K562 (cell line): ENCODE results near the gene PBRM1. TPM values are rescaled to one million over a fixed set of nuclear protein-coding genes. Genes with fewer than 3 reads are reported as not detected.

Source experiments
- ATAC-seq: fragments of 200-7000 bp; cut with Tn5 transposase; 3 replicates; pipeline ENCODE4 v1.9.1; 2020; ENCODE audit warnings: moderate library complexity
- BruUV-seq: library from RNA; stranded (reverse); fragments of 400-500 nt; replicated peaks from 2 replicates; lab custom pipeline; 2021; lab: Mats Ljungman, UMichigan
- CTCF ChIA-PET: fragments of 300-600 bp; formaldehyde crosslinking; extraction: SDS; loops from one replicate; lab custom pipeline; 2021; ENCODE audit warnings: low intra/inter-chr PET ratio; lab: Yijun Ruan, JAX
- POLR2A ChIA-PET: fragments of 300-600, 350-650 bp; sonication (Branson Sonifier 250); formaldehyde crosslinking; extraction: SDS; loops from one replicate; lab custom pipeline; 2021; ENCODE audit warnings: antibody characterized with exemption, inconsistent platforms; lab: Yijun Ruan, JAX
- DNase-seq, 4 experiments: peaks; one replicate each; pipeline versions ENCODE4 v3.0.0 to v3.0.0-alpha.2; 2011 to 2018; ENCODE audit warnings: low spot score in 3 of 4, mixed read lengths in 3 of 4; ENCODE audit errors: extremely low read depth in 1 of 4
- FAIRE-seq: peaks from 2 replicates; lab custom pipeline; 2011; peaks lifted over from hg19 to GRCh38; lab: Jason Lieb, UNC
- H2AFZ ChIP-seq: 2 replicates; pipeline ENCODE4 v1.6.0; 2011; ENCODE audit warnings: low read depth, low read length, control low read depth, inconsistent platforms
- H3K27ac ChIP-seq: fragments of 200-600 bp; 3 replicates; pipeline ENCODE4 v1.8.0; 2011; ENCODE audit warnings: low read depth, mild to moderate bottlenecking, control low read depth, inconsistent platforms, low read length, moderate library complexity, mixed read lengths; ENCODE audit errors: extremely low read depth
- H3K27me3 ChIP-seq, 2 experiments: fragments of 300-600 bp in 1 of 2; 2 replicates in 1 of 2; 3 replicates in 1 of 2; pipeline versions ENCODE4 v1.6.0 to v1.8.0; 2011; ENCODE audit warnings: inconsistent platforms in 2 of 2, low read length in 2 of 2, mild to moderate bottlenecking in 1 of 2, mixed read lengths in 1 of 2, moderate library complexity in 1 of 2; ENCODE audit not compliant: control insufficient read depth in 2 of 2, insufficient read depth in 2 of 2
- H3K36me3 ChIP-seq: fragments of 300-600 bp; 3 replicates; pipeline ENCODE4 v1.8.0; 2011; ENCODE audit warnings: mild to moderate bottlenecking, low read length, inconsistent platforms; ENCODE audit not compliant: control insufficient read depth, insufficient read depth
- H3K4me1 ChIP-seq, 2 experiments: fragments of 200-600 bp in 1 of 2; replicated peaks in 1 of 2; 2 replicates in 1 of 2; 3 replicates in 1 of 2; pipeline versions ENCODE4 v1.5.1 to v1.8.0; 2011; ENCODE audit warnings: inconsistent platforms in 2 of 2, low read length in 2 of 2, mild to moderate bottlenecking in 1 of 2, mixed read lengths in 1 of 2, moderate library complexity in 1 of 2; ENCODE audit not compliant: control insufficient read depth in 2 of 2, insufficient read depth in 2 of 2
- H3K4me2 ChIP-seq: 2 replicates; pipeline ENCODE4 v1.6.1; 2011; ENCODE audit warnings: low read length, control low read depth, inconsistent platforms, mixed read lengths; ENCODE audit not compliant: insufficient read depth
- H3K4me3 ChIP-seq: fragments of 200-600 bp; sonication (generic), shearing (Covaris generic); 2 replicates; pipeline ENCODE4 v1.5.1; 2016; ENCODE audit warnings: control low read depth, inconsistent platforms
- H3K79me2 ChIP-seq: fragments of 200-600 bp; 3 replicates; pipeline ENCODE4 v1.8.0; 2011; ENCODE audit warnings: low read length, inconsistent platforms; ENCODE audit not compliant: control insufficient read depth, insufficient read depth
- H3K9ac ChIP-seq, 2 experiments: 2 replicates each; pipeline versions ENCODE4 v1.6.0 to v1.6.1; 2011; ENCODE audit warnings: low read depth in 2 of 2, low read length in 2 of 2, control low read depth in 1 of 2, inconsistent platforms in 1 of 2, mild to moderate bottlenecking in 1 of 2, mixed read lengths in 1 of 2; ENCODE audit not compliant: insufficient read depth in 1 of 2
- H3K9me1 ChIP-seq: one replicate; pipeline ENCODE4 v1.6.0; 2011; ENCODE audit warnings: inconsistent platforms, mild to moderate bottlenecking, low read length, moderate library complexity; ENCODE audit not compliant: control insufficient read depth, insufficient read depth
- H3K9me3 ChIP-seq: replicated peaks from 2 replicates; pipeline ENCODE4 v1.5.1; 2011; ENCODE audit warnings: low read depth, low read length, inconsistent platforms; ENCODE audit not compliant: control insufficient read depth, insufficient read depth
- H4K20me1 ChIP-seq: replicated peaks from 2 replicates; pipeline ENCODE4 v1.6.1; 2011; ENCODE audit warnings: low read length, inconsistent platforms, mixed read lengths; ENCODE audit not compliant: control insufficient read depth, insufficient read depth
- CREM ChIP-seq: IDR thresholded peaks from 2 replicates; pipeline ENCODE4 v1.6.1; 2014; ENCODE audit warnings: antibody characterized with exemption, low read depth
- MEIS2 ChIP-seq: fragments of 450-650 bp; IDR thresholded peaks from 2 replicates; pipeline ENCODE4 v1.6.1; 2014; ENCODE audit warnings: mild to moderate bottlenecking; ENCODE audit not compliant: partially characterized antibody
- RBFOX2 ChIP-seq: fragments of 200-400 bp; formaldehyde crosslinking; IDR thresholded peaks from 2 replicates; pipeline ENCODE4 v1.6.1; 2017; ENCODE audit warnings: low read depth, mild to moderate bottlenecking, low read length, moderate library complexity
- WGBS: fragments of 100-300 bp; shearing (Covaris generic); methylation state at CpG from one replicate; pipeline ENCODE4 v1.1.6; 2016; ENCODE audit warnings: low coverage, mixed read lengths; ENCODE audit not compliant: insufficient coverage; ENCODE audit errors: missing lambda C conversion rate; 5-methylcytosine and 5-hydroxymethylcytosine counted together
- in situ Hi-C: fragments of 300-500 bp; cut with MboI; formaldehyde crosslinking; loops from 4 replicates; pipeline ENCODE4 v1.15.0; 2018; ENCODE audit warnings: inconsistent platforms, mixed read lengths
- intact Hi-C: fragments of 100-400 bp; cut with micrococcal nuclease; formaldehyde crosslinking; loops from 2 replicates; pipeline ENCODE4 v1.14.2; 2022
- polyA plus RNA-seq, 8 experiments: library from polyadenylated mRNA; depleted of rRNA in 4 of 8; stranded (reverse) in 5 of 8; unstranded in 3 of 8; fragments of >200 nt; fragmentation: Nextera tagmentation in 2 of 8; fragmentation: Illumina TruSeq in 1 of 8; extraction: Ambion mirVana in 2 of 8; extraction: Trizol in 1 of 8; gene quantifications; 2 replicates each; pipeline versions ENCODE4 v1.2.1 to v1.2.3, GENCODE V29; 2011 to 2014; ENCODE audit warnings: inconsistent platforms in 1 of 8, missing spikeins in 1 of 8
- total RNA-seq, 7 experiments: library from RNA; depleted of rRNA in 6 of 7; stranded (reverse); fragments of >200 nt in 6 of 7; fragmentation: Illumina TruSeq in 2 of 7; extraction: Trizol in 2 of 7; gene quantifications; 2 replicates each; pipeline versions ENCODE4 v1.2.1 to v1.2.3, GENCODE V29; 2011 to 2021; ENCODE audit warnings: low replicate concordance in 1 of 7
- TF ChIP-seq, protein P1 (sequence below): fragments of 250-450 bp; sonication (Bioruptor Pico); IDR thresholded peaks from 2 replicates; pipeline ENCODE4 v1.5.0; 2022; ENCODE audit warnings: mild to moderate bottlenecking

Gene PBRM1
- total and polyA plus RNA-seq, 9 of the 15 experiments (the other 6 are each of a cell fraction or from before 2014, with no cell fraction given) = 3.9 to 31.8 (median 19.0) TPM

DNA sequence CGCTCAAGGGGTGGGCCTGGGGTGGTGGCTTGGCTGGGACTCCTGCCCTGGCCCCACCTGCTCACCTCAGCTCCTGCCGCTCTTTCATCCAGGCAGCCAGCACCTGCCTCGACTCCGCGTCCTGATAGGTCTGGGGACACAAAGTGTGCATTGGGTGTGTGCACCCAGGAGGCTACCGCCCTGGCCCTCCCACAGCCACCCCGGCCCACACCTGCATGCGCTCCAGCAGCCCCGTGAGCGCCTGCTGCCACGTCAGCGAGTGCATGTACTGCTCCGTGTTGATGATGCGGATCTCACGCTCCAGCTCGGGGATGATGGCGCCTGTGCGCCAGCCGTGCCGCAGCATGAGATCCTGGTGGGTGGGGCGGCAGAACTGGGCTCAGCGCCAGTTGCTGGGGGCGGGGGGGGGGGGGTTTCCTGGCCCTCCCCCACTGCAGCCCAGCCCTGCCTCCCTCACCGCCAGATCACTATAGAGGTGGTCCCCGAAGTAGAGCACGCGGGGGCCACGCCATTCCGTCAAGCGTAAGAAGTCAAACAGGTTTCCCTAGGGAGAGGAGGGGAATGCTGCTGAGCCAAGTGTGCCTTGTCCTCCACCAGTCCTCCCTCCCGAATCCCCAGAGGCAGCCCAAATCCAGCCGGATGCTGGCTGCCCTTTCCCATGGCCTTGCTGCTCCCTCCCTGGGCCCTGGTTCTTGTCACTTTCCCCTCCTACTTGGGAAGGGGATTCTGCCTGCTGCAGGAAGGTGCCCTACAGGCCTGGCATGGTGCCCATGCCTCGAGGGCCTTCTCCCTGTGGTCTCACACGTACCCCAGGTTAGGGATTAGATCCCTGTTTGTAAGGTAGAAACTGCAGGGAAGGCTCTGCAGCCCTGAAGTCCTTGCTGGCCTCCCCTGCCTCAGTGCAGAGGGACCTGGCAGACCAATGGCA, 160.7 kb downstream of the PBRM1 start:
- 94% methylated on average over 8 of the region's 34 CpGs for WGBS
- H3K9ac ChIP-seq = no peak overlapping the region; a peak in 1 of 4 replicates

More for the DNA sequence above, 160.7 kb downstream of the PBRM1 start:
- no peak overlapping the region for H2AFZ ChIP-seq
- intact Hi-C loops = no loop called here
- ChIA-PET POLR2A (interaction anchor here (0.5 to 0.8 kb wide), 3 partner anchors 20 to 60 kb away, joined by 3 to 4 read pairs (median 3); no protein-coding TSS in a partner anchor), CTCF (no interaction called here)
- no peak overlapping the region for H3K4me3 ChIP-seq
- no peaks in the 10 kb centered on the region for H3K27me3 ChIP-seq
- DNase-seq = no peak
- in situ Hi-C loops = no loop called here
- no peaks in the 10 kb centered on the region for H3K9me3 ChIP-seq
- peaks cover 63% of the 10 kb centered on the region; the same call in 2 of the 3 replicates for H3K36me3 ChIP-seq
- no peak for FAIRE-seq
- H3K27ac ChIP-seq = no peak overlapping the region
- peaks cover 10% of the 10 kb centered on the region for H3K79me2 ChIP-seq
- H3K9me1 ChIP-seq = peaks cover 2% of the 10 kb centered on the region
- peaks cover 0 to 46% of the 10 kb centered on the region in 2 experiments; a peak in 2 of 5 replicates for H3K4me1 ChIP-seq
- H3K4me2 ChIP-seq = no peak overlapping the region
- no peak for ATAC-seq
- no TSS peak for BruUV-seq
- no peaks in the 10 kb centered on the region; the same call in 1 of the 2 replicates for H4K20me1 ChIP-seq
- TF ChIP-seq MEIS2 (no peak), CREM (0 out of 2 replicates have a peak, but pooled peaks have one; percentile 26), RBFOX2 (peak; percentile 42)
- TF ChIP-seq, protein P1, sequence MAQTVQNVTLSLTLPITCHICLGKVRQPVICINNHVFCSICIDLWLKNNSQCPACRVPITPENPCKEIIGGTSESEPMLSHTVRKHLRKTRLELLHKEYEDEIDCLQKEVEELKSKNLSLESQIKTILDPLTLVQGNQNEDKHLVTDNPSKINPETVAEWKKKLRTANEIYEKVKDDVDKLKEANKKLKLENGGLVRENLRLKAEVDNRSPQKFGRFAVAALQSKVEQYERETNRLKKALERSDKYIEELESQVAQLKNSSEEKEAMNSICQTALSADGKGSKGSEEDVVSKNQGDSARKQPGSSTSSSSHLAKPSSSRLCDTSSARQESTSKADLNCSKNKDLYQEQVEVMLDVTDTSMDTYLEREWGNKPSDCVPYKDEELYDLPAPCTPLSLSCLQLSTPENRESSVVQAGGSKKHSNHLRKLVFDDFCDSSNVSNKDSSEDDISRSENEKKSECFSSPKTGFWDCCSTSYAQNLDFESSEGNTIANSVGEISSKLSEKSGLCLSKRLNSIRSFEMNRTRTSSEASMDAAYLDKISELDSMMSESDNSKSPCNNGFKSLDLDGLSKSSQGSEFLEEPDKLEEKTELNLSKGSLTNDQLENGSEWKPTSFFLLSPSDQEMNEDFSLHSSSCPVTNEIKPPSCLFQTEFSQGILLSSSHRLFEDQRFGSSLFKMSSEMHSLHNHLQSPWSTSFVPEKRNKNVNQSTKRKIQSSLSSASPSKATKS = no peak
